GM23248 (cell line): Measurements from ENCODE around the gene STIM1.

Source experiments
- EZH2 ChIP-seq: fragments of 200-600 bp; sonication (generic); IDR thresholded peaks from 2 replicates; pipeline ENCODE4 v1.6.1; 2018; ENCODE audit warnings: antibody characterized with exemption, mild to moderate bottlenecking; ENCODE audit not compliant: insufficient read depth, poor library complexity, severe bottlenecking
- EZH2phosphoT487 ChIP-seq: fragments of 200-600 bp; sonication (generic); IDR thresholded peaks from 2 replicates; pipeline ENCODE4 v1.6.1; 2018; ENCODE audit warnings: antibody characterized with exemption, moderate library complexity, mild to moderate bottlenecking, low read depth; ENCODE audit not compliant: insufficient read depth

- TF ChIP-seq EZH2: no peak
- no peak for TF ChIP-seq EZH2phosphoT487
Measured at GRCh38 chr11:4098026-4098621, 242.7 kb downstream of the STIM1 start.
